CD4-positive, alpha-beta T cell treated with Interleukin-10 for 1 hour (primary cell): ENCODE results near the gene TRAFD1.
"Not testable (repeated sequence)": the region's sequence is repeated elsewhere in the genome, so short reads cannot be mapped to it uniquely, and the experiment has no call there.

Experiments
- DNase-seq: peaks from one replicate; pipeline ENCODE4 v3.0.0-alpha.2; 2020

The TRAFD1 gene, protein sequence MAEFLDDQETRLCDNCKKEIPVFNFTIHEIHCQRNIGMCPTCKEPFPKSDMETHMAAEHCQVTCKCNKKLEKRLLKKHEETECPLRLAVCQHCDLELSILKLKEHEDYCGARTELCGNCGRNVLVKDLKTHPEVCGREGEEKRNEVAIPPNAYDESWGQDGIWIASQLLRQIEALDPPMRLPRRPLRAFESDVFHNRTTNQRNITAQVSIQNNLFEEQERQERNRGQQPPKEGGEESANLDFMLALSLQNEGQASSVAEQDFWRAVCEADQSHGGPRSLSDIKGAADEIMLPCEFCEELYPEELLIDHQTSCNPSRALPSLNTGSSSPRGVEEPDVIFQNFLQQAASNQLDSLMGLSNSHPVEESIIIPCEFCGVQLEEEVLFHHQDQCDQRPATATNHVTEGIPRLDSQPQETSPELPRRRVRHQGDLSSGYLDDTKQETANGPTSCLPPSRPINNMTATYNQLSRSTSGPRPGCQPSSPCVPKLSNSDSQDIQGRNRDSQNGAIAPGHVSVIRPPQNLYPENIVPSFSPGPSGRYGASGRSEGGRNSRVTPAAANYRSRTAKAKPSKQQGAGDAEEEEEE

DNA sequence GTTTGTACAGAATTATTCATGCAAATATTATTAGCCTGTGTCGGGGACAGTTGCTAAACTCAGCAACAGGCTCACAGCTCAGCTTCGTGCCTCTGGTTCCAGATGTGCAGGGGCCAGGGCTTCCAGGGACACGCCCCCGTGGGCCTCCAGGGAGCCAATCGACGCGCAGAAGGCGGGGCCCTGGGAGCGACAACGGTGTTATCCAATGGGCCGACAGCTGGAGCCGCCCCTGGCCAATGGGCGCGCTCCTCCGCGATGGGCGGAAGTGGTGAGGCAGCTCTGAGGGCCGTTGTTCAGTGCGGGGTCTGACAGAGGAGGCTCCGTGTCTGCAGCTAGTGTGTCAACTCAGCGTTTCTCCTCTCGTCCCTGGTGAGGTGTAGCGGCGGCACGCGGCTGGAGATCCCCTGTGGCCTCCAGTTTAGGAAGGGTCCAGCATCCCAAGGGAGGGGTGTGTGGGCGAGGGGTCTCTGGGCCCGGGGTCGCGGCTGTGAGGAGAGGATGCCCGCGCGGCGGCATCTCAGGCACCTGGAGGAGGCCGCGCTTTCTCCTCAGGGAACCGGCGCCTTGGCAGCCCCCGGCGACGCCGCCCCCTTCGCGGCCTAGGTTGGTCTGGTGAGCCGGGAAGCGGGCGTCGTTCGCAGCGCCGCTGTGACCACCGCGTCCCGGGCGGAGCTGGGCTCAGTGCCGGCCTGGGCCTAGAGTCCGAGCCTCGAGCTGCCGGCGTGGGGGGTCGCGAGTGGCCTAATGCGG is at the start of gene TRAFD1:
TRAFD1 (plus strand) TSS at position 311 of the 750 bp plus-strand sequence. CDS start 4,963 bp downstream, outside the sequence.
- DNase-seq = peak; percentile 98

DNA sequence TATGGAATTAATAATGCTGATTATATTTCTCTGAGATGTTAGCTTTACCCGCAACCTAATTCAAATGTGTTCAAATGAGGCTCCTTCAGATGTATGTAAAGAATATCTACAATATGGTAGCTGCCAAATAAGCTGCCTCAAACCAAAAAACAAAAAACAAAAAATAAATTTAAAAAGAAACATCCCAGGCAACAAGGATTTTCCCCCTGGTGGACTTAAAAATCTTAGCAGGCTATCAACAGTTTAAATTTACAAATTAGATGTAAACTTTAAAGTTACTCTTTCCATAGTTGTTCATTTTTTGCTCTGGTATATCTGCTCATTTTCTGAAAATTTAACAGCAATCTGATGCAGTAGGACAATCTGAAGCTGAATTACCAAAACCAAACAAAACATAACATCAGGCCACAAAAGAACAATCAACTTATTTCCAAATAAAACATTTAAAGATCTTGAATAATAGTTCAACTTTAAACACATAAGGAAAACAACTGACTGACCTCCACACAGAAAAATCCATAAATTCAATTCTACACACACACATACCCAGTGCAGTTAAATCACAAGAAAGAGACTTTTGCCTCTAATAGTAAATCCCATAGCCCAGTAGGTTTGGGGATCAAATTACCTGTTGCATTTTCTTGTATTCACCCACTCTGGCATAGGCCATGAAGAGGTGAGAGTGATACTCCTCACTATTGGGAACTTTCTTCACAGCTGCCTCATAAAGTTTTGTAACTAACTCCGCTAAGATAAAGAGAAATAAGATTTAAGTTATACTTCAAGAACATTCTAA is 38.1 kb upstream of the TRAFD1 start:
- no peak for DNase-seq

DNA sequence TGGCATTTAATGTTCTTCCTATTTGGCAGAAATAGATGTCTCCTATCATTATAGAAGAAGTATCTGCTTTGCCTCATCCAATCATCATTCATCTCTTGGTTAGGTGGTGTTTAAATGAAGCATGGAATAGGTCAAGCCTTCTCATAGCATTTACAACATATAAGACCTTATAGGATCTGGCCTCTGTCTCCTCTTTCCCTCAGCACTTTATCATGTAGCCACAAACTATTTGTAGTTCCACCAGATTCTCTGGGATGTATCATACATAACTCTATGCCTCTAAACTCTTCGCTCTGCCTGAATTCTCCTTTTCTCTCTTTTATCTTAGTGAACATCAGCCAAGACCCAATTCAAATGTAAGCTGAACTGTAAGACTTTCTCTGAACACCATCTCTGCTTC is 37.5 kb upstream of the TRAFD1 start:
- DNase-seq = no peak

DNA sequence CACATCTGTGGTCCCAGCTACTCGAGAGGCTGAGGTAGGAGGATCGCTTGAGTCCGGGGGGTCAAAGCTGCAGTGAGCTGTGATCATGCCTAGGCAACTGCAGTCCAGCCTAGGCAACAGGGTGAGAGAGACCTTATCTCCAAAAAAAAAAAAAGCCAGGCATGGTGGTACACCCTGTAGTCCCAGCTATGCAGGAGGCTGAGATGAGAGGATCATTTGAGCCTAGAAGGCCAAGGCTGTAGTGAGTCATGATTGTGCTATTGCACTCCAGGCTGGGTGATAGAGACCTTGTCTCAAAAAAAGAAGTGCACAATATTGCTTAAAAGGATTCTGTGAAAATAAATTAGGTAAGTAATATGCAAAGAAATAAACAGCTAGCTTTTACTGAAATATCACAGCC is 33.8 kb upstream of the TRAFD1 start:
- DNase-seq = no peak

DNA sequence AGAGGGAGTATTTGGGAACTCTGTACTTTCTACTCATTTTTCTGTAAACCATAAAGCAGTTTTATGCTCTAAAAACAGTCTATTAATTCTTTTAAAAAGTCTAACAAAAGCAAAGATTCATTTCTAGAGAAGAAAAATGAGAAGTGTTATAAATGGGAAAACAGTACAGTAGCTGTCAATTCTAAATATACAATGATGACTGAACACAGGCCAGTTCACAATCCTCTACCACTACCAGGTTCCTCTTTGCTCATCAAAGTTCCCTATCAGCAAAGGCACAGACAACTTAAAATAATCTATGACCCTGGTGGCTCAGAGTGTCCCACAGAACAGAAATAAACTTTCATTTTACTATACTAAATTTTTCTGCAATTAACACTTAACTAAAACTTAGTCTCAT is 29.3 kb upstream of the TRAFD1 start:
- DNase-seq = no peak

DNA sequence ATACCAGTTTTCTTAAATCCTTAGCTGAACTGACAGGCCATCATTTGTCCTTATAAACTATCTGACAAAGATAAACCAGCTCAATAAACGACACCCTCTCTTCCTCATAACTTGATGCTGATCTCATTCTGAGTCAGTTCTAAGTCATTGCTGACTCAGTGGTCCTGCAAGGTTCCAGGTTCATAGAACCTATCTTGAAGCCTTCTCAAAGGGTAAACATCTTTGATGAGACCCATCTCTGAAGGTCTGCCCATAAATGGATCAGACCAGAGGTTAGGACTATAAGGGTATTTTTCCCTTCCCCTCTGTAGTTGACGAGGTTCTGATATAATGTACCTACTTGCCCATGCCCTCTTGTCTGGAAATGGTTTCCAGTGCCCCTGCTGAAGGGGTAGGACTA is 28.7 kb upstream of the TRAFD1 start:
- DNase-seq = no peak

DNA sequence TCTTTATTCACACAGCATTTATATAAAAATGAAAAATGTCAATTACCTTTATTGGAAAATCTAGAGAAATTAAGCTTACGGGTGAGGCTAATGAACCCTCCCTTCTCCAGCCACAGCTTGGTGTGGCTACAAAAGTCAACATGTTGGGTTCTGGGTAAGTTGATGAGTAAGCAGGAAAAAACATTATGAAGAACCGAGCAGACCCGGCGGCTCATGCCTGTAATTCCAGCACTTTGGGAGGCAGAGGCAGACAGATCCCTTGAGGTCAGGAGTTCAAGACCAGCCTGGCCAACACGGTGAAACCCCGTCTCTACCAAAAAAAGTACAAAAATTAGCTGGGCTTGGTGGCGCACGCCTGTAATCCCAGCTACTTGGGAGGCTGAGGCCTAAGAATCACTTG is 27.7 kb upstream of the TRAFD1 start:
- DNase-seq = no peak

DNA sequence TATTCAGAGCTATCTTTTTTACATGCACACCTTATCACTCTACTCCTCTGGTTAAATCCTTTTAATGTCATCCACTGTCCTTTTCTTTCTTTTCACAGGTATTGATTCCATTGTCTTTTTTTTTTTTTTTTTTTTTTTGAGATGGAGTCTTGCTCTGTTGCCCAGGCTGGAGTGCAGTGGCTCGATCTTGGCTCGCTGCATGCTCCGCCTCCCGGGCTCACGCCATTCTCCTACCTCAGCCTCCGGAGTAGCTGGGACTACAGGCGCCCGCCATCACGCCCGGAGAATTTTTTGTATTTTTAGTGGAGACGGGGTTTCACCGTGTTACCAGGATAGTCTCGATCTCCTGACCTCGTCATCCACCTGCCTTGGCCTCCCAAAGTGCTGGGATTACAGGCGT is 24.9 kb upstream of the TRAFD1 start:
- DNase-seq = not testable (repeated sequence)

DNA sequence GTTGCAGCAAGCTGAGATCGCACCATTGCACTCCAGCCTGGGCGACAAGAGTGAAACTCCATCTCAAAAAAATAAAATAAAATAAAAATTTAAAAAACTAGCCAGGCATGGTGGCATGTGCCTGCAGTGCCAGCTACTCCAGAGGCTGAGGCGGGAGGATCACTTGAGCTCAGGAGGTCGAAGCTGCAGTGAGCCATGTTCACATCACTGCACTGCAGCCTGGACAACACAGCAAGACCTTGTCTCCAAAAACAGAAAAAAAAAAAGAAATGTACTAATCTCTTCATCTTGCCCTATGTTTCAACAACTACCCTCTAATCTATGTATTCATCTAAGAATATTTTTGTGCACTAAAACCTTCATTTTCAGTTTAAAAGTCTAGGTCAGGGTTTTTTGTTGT is 23.2 kb upstream of the TRAFD1 start:
- no peak for DNase-seq

DNA sequence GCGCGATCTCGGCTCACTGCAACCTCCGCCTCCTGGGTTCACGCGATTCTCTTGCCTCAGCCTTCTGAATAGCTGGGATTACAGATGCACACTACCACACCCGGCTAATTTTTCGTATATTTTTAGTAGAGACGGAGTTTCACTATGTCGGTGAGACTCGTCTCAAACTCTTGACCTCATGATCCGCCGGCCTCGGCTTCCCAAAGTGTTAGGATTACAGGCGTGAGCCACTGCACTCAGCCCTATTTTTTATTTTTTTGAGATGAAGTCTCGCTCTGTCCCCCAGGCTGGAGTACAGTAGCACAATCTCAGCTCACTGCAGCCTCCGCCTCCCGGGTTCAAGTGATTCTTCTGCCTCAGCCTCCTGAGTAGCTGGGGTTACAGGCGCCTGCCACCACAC is 22.6 kb upstream of the TRAFD1 start:
- not testable (repeated sequence) for DNase-seq

DNA sequence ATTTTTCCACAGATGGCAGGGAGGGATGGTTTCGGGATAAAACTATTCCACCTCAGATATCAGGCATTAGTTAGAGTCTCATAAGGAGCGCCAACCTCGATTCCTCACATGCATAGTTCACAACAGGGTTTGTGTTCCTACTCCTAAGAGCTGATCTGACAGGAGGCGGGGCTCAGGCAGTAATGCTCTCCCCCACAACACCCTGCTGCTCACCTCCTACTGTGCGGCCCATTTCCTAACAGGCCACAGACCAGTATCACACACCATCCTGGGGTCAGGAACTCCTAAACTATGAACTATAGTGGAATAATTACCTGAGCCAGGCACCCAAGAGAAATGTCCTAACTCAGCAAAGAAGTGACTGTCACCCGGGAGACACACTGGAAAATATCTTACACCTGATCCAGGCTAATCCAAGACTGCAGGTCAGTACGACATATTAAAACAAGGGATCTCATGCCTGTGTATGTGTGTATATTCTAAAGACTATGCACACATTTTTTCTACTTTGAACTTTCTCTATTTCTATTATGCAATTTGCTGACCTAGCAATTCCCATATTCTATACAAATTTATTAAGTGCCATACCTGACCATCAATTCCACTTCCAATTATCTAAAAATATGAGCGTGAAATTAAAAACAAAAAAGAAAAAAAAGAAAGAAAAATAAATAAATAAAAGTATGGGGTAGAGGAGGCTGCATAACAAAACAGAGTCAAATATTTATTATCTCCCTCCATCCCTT is 21.4 kb upstream of the TRAFD1 start:
- DNase-seq = no peak

DNA sequence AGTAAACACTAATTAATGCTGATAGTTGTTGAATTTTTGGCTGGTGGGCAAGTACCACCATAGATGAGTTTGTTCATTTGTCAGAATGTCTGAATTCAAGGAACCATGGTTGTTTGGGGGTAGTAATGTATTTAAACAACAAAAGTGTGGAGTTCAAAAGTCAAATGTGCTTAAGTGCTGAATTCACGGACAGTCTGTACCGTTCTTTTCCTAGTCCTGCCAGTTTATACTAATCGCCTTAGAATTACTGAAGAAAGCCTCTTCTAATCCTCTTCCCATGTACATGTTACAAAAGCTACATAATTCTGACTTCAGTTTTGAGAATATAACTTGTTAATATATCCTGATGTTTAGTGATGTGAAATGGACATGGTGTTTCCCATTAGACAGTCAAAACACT is 19.5 kb upstream of the TRAFD1 start:
- DNase-seq = no peak

DNA sequence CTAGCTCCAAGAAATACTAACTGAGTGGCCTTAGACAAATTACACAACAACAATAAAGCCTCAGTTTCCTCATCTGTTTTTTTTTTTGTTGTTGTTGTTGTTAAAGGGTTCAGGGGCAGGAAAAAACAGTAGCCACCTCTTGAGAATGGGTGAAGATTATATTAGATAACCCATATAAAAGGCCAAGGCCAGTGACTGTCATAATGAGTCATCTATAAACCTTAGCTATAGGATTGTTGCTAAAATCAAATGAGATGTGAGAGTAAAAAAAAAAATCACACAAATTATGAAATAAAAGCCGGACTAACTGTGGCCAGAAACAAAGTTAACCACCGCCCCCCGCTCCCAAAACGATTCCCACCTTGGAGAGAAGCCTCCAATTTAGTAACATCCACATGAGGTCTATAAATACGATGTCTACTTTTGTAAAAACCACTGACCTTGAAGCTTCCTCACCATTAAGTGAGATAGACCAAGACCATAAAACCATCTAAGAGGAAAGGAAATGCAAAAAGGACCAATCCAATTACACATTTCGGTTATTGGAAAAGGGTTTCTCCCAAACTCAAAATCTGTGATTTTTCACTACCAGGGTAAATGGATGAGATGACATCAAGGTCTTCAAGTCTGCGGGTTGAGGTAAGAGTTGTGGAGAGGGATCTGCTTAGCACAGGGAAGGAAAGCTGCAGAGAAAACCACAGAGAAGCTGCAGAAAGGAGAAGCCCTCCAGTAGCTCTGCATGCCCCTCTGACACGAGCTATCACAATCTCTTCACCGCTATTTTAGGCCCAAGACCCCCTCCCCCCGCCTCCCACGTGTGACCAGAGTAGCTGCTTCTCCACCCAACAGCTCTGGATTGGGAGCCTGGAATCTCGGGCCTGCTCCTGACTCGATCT is 17.8 kb upstream of the TRAFD1 start:
- no peak for DNase-seq

DNA sequence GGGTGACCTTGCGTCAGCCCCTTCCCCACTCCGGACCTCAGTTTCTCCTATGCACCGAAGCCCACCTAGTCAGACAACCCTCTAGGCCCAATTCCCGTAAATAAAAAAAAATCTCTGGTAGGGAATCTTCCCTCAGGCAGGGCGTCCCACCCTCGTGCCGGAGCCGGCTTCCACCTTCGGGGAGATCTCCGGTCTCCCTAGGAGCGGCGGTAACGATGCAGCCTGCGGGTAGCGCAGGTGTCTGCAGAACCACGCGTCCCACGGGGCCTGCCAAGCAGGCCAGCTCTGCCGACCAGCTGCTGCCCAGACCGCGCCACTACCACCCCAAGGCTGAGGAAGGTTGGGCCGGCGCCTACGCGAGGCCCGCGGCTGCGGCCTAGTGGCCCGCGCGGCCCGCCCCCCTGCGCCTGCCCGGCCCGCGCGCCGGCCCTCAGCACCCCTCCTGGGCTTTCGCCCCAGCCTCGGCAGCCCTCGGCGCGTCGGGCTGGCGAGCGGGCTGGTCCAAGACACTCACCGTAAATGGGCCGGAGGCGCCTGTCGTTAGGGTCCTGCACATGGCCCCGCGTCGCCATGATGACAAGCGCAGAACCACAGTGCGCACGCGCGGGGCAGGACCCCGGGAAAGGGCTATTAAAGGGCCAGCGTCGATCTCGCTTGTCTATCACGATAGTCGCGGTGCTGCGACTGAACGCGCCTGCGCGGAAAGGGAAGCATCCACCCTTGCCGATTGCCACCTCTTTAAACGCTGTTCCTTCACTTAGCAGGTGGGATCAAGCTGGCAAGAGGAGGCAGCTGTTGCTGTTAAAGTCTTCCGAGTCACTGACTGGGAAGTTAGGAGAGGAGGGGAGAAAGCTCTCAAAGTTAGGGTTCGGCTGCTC is 16.9 kb upstream of the TRAFD1 start, which contains the start of gene NAA25:
NAA25 (minus strand) TSS at position 582 of the 878 bp plus-strand sequence; CDS start at position 572, 10 bp downstream.
- DNase-seq = peak; percentile 88

DNA sequence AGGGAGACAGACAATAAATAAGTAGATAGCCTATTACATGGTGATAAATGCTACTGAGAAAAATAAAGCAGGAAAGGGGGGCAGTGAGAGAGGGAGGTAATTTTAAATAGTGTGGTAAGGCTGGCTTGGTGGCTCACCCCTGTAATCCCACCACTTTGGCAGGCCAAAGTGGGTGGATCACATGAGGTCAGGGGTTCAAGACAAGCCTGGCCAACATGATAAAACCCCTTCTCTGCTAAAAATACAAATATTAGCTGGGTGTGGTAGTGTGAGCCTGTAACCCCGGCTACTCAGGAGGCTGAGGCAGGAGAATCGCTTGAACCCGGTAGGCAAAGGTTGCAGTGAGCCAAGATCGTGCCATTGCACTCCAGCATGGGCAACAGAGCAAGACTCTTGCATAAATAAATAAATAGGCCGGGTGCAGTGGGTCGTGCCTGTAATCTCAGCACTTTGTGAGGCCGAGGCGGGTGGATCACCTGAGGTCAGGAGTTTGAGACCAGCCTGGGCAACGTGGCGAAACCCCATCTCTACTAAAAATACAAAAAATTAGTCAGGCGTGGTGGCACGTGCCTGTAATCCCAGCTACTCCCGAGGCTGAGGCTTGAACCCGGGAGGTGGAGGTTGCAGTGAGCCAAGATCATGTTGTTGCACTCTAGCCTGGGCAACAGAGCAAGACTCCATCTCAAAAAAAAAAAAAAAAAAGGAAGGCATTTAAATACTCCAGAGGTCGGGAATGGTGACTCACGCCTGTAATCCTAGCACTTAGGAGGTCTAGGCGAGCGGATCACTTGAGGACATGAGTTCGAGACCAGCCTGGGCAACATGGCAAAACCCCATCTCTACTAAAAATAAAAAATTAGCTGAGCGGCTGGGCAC is 14.3 kb upstream of the TRAFD1 start:
- not testable (repeated sequence) for DNase-seq

DNA sequence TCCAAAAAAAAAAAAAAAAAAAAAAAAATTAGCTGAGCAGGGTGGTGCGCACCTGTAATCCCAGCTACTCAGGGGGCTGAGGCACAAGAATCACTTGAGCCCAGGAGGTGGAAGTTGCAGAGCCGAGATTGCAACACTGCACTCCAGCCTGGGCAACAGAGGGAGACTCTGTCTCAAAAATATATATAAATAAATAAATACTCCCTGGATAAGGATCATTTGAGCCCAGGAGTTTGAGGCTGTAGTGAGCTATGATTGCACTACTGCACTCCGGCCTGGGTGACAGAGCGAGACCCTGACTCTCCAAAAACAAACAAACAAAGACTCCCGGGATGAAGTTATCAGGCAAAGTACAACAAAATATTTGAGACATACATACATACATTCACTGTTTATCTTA is 13.4 kb upstream of the TRAFD1 start:
- DNase-seq = no peak

DNA sequence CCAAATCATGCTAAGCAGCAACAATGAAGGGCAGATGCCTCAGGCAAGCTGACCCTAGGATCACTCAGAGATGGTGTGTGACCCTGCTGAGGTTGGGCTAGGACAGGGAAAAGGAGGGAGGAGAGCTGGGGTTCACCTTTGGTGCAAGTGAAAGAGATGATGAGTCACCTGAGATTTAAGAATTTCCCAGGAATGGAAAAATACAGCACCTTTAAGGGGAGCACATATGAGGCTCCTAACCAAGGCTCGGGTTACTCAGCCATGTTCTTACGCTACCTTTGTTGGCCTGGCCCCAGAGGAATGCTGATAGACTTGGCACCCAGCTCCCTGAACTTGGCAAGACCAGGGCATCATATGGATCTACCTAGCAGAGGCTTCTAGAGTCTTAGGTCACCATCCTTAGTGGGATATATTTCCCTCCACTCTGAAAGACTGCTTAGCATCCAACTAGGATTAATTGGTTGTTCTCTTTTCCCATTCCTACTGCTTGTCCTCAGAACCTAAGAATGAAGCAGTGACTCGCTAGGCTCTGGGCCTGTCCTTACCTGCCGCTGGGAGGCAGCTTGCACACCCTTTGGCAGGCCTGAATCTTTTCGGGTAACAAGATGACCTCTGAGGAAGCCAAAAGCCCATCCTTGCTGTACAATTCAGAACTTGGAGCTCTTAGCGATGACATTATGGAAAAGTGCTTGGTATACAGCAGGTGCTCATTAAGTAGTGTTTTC is 12.8 kb upstream of the TRAFD1 start:
- DNase-seq = no peak
